HG03159 (cell line): Measurements from ENCODE around the gene SF3B4.
"Not testable (repeated sequence)": the region's sequence is repeated elsewhere in the genome, so short reads cannot be mapped to it uniquely, and the experiment has no call there.

Experiments used
- ATAC-seq: cut with Tn5 transposase; IDR thresholded peaks from one replicate; pipeline ENCODE4 v1.9.1; 2021; ENCODE audit warnings: mild to moderate bottlenecking, moderate library complexity; ENCODE audit not compliant: unreplicated experiment

SF3B4 gene

GRCh38 chr1:149888999-149889289, 38.7 kb downstream of the SF3B4 start:
- no peak for ATAC-seq

GRCh38 chr1:149888247-149888998, 39.2 kb downstream of the SF3B4 start:
- peak; percentile 6 for ATAC-seq

- ATAC-seq: peak; percentile 39
Observed at GRCh38 chr1:149887456-149888246, 40.0 kb downstream of the SF3B4 start.

GRCh38 chr1:149887196-149887455, 40.5 kb downstream of the SF3B4 start:
- not testable (repeated sequence) for ATAC-seq

GRCh38 chr1:149886396-149887195, 41.0 kb downstream of the SF3B4 start:
- ATAC-seq: peak; percentile 55

- ATAC-seq: not testable (repeated sequence)
Observed at GRCh38 chr1:149886121-149886395, 41.5 kb downstream of the SF3B4 start.

GRCh38 chr1:149885339-149886120, 42.1 kb downstream of the SF3B4 start:
- ATAC-seq: no peak

GRCh38 chr1:149884433-149885338, 42.9 kb downstream of the SF3B4 start:
- ATAC-seq: no peak

- no peak for ATAC-seq
Observed at GRCh38 chr1:149883598-149884247, 43.9 kb downstream of the SF3B4 start.

- ATAC-seq: no peak
Observed at GRCh38 chr1:149881876-149882275, 45.7 kb downstream of the SF3B4 start.

GRCh38 chr1:149879556-149879955, 48.0 kb downstream of the SF3B4 start:
- no peak for ATAC-seq

- no peak for ATAC-seq
Observed at GRCh38 chr1:149877211-149877946, 50.2 kb downstream of the SF3B4 start.
